Thoracic aorta (tissue), 2 donors: Measurements from ENCODE around the gene RFT1. TPM values are rescaled to one million over a fixed set of nuclear protein-coding genes. Genes with fewer than 3 reads are reported as not detected.

ENCODE experiments used
- ATAC-seq: fragments of 150-250 bp; one replicate; pipeline ENCODE4 v1.8.0; 2017; ENCODE audit warnings: low read depth; ENCODE audit not compliant: insufficient number of reproducible peaks, low FRiP score
- DNase-seq: peaks from one replicate; pipeline ENCODE4 v3.0.0-alpha.2; 2020; ENCODE audit warnings: low spot score
- H3K27ac ChIP-seq, 2 donors: fragments of 200-600 bp; sonication (generic); 1 replicate in 1 of 2; 2 replicates in 1 of 2; pipeline ENCODE4 v1.5.1; 2016; ENCODE audit warnings: mild to moderate bottlenecking in 2 of 2, moderate library complexity in 2 of 2
- H3K27me3 ChIP-seq: fragments of 200-600 bp; sonication (generic); replicated peaks from 2 replicates; pipeline ENCODE4 v1.6.0; 2016; ENCODE audit warnings: mild to moderate bottlenecking; ENCODE audit not compliant: insufficient read depth
- H3K36me3 ChIP-seq: fragments of 200-600 bp; sonication (generic); one replicate; pipeline ENCODE4 v1.5.1; 2016
- H3K4me1 ChIP-seq, 2 donors: fragments of 200-600 bp; sonication (generic); 1 replicate in 1 of 2; 2 replicates in 1 of 2; pipeline versions ENCODE4 v1.5.1 to v1.6.0; 2016; ENCODE audit warnings: low read depth in 2 of 2, mild to moderate bottlenecking in 1 of 2; ENCODE audit not compliant: control insufficient read depth in 1 of 2
- H3K4me3 ChIP-seq: fragments of 200-600 bp; sonication (generic); 2 replicates; pipeline ENCODE4 v1.5.1; 2016; ENCODE audit warnings: mild to moderate bottlenecking
- H3K9me3 ChIP-seq: fragments of 200-600 bp; sonication (generic); 2 replicates; pipeline ENCODE4 v1.5.1; 2016
- total RNA-seq, 2 donors: library from RNA; depleted of rRNA; stranded (reverse); fragments of >200 nt; gene quantifications; one replicate each; pipeline versions ENCODE4 v1.1.0 to v1.2.3, GENCODE V29; 2016
- TF ChIP-seq, protein P1 (sequence below): fragments of 200-600 bp; sonication (generic); IDR thresholded peaks from one replicate; pipeline ENCODE4 v1.5.1; 2019; ENCODE audit warnings: antibody characterized with exemption

RFT1 gene
- total RNA-seq, 2 donors from 2014 or later, result 7.0 to 17.6 TPM

DNA sequence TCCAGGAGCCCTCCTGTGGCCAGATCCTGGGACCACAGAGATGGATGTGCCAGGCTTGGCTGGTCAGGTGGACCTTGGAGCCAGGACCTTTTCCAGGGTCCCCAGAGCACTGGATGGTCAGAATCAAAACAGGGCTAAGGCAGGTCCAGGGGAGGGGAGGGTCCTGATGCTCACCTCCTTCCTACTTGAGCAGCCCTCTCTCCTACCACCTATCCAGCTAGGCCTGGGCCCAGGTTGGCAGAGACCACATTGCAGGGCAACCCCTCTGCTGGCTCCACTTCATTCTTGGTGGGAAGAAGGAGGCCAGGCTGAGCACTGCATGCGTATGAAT lies 55.9 kb downstream of the RFT1 start:
- Histone ChIP-seq H3K4me3 (no peak overlapping the region), H3K27me3 (no peaks in the 10 kb centered on the region), H3K36me3 (no peaks in the 10 kb centered on the region), H3K27ac (no peak overlapping the region), H3K4me1 (peaks cover 3 to 16% of the 10 kb centered on the region in 2 donors), H3K9me3 (no peaks in the 10 kb centered on the region)
- DNase-seq (no peak), ATAC-seq (no peak)
- TF ChIP-seq, protein P1, sequence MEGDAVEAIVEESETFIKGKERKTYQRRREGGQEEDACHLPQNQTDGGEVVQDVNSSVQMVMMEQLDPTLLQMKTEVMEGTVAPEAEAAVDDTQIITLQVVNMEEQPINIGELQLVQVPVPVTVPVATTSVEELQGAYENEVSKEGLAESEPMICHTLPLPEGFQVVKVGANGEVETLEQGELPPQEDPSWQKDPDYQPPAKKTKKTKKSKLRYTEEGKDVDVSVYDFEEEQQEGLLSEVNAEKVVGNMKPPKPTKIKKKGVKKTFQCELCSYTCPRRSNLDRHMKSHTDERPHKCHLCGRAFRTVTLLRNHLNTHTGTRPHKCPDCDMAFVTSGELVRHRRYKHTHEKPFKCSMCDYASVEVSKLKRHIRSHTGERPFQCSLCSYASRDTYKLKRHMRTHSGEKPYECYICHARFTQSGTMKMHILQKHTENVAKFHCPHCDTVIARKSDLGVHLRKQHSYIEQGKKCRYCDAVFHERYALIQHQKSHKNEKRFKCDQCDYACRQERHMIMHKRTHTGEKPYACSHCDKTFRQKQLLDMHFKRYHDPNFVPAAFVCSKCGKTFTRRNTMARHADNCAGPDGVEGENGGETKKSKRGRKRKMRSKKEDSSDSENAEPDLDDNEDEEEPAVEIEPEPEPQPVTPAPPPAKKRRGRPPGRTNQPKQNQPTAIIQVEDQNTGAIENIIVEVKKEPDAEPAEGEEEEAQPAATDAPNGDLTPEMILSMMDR, result no peak

DNA sequence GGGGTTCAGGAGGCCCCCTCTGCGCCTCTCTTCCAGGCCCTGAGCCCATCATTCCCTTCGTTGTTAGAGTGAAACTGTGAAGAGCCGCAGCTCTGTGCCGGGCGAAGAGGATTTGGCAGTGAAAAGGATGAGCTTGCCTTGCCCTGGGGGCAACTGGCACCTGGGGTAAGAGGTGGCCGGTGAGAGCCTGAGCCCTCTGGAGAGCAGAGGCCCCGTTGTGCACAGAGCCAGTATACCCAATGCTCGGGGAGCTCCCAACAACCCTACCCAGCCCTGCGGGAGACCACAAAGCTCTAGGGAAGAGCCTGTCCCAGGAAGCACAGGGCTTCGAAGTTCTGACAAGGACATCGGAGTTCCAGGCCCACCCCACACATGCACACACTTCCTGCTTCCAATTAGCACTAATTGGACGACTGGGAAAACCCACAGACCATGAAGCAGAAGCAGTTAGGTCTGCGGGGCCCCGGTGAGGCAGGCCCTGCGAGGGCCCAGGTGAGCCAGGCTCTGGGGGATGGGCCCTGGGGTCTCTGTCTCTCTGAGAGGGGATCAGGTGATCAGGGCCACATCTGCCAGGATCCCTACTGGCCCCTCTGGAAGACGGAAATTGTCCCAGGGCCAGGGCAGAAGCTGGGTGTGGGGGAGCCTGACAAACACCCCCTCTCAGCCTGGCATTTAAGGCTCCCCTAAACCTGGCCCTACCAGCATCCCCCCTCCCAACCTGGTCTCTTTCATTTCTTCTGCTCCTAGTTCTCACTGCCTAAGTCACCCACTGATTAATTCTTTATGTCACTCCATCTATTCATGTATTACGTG lies 56.5 kb downstream of the RFT1 start:
- TF ChIP-seq, protein P1, result no peak
- Histone ChIP-seq H3K4me3 (peak overlapping the region; percentile 87), H3K9me3 (no peaks in the 10 kb centered on the region), H3K36me3 (no peaks in the 10 kb centered on the region), H3K4me1 (peaks cover 3 to 16% of the 10 kb centered on the region in 2 donors), H3K27ac (peak overlapping the region; percentile 66 to 76), H3K27me3 (no peaks in the 10 kb centered on the region)
- ATAC-seq (no peak), DNase-seq (no peak)

DNA sequence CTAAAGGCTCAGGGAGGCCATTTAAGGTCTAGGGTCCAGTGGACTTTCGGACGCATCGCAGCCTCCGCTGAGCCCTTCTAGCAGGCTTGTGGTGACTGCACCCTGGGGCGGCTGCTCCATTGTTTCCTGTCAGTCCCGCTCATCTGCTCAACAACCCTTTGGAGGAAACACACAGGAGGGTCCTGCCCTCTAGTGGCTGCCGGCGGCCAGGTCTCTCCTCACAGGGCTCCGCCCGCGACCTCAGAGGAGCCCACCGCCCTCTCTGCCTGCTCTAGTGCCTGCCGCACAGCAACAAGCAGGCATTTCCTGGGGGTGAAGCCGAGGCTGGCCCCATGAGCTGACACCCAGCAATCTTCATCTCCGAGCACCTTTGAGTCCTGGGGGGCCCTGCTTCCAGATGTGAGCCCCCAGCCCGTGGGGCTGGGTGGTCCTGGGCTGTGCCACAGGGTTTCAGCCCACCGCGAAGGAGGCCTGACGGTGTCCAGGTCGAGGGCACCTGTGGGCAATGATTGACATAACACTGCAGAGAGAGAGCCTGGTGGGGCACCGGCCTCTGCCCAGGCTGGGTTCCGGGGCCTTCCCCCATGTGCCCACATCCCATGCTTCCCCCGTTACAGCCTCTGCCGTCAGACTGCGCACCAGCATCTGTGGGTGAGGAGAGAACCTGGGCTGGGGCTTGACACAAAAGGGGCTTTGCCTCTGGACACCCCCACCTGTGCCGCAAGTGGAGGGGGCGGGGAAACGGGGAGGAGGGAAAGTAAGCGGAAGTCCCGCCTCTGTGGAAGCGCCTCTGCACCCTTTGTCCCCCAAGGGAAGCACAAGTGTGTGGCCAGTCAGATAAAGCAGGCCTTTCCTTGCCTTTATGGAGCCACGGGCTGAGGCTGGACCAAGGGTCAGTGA lies 57.3 kb downstream of the RFT1 start:
- DNase-seq, result peak; percentile 38
- Histone ChIP-seq H3K4me3 (peak overlapping the region; percentile 87), H3K36me3 (no peaks in the 10 kb centered on the region), H3K9me3 (no peaks in the 10 kb centered on the region), H3K27ac (peak overlapping the region; percentile 66 to 76), H3K27me3 (no peaks in the 10 kb centered on the region), H3K4me1 (peaks cover 3 to 16% of the 10 kb centered on the region in 2 donors)
- TF ChIP-seq, protein P1, result peak; percentile 87
- peak; percentile 69 for ATAC-seq

DNA sequence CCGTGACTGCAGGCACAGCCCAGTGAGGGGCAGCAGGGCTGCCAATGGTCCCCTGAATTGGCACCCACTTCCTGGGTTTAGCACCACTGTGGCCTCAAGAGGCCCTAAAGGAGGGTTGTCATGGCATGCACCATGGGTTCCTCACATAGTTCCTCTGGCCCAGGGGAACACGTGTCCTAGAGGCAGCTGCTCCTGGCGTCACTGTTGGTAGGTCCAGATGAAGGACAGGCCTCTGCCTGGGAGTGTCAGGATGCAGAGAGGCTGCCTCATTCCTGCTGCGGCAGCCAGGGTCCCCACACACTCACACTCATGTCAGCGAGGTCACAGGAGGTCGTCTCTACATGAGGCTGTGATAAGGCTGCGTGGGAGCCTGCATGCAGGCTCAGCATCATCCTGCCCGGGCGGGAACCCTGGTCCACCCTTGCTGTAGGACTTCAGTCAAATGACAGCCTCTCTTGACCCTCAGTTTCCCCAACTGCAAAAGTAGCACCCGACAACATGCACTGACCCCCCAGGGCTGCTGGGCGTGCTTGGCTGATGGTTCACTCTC lies 58.3 kb downstream of the RFT1 start:
- Histone ChIP-seq H3K9me3 (no peaks in the 10 kb centered on the region), H3K4me3 (peak overlapping the region; percentile 87), H3K27me3 (no peaks in the 10 kb centered on the region), H3K4me1 (peaks cover 3 to 16% of the 10 kb centered on the region in 2 donors), H3K27ac (peak overlapping the region in 1 of 2 donors; percentile 57), H3K36me3 (no peaks in the 10 kb centered on the region)
- DNase-seq (no peak), ATAC-seq (no peak)
- TF ChIP-seq, protein P1, result no peak
